Calu3 (cell line): ENCODE measurements around the gene SLC1A2. TPM values are rescaled to one million over a fixed set of nuclear protein-coding genes. Genes with fewer than 3 reads are reported as not detected.

Experiments used
- BruUV-seq: library from RNA; stranded (reverse); fragments of 400-500 nt; replicated peaks from 2 replicates; lab custom pipeline; 2021; lab: Mats Ljungman, UMichigan
- CTCF ChIA-PET: fragments of 300-600 bp; sonication (Branson Sonifier 250); formaldehyde crosslinking; loops from one replicate; lab custom pipeline; 2022; ENCODE audit warnings: antibody characterized with exemption; lab: Charles Lee
- DNase-seq: peaks from one replicate; pipeline ENCODE4 v3.0.0; 2022
- H3K27ac Mint-ChIP-seq: one replicate; pipeline ENCODE4 v1.8.0; 2022; ENCODE audit warnings: mixed read lengths; ENCODE audit not compliant: unreplicated experiment
- H3K27me3 Mint-ChIP-seq: one replicate; pipeline ENCODE4 v1.8.0; 2022; ENCODE audit warnings: mixed read lengths; ENCODE audit not compliant: unreplicated experiment
- H3K36me3 Mint-ChIP-seq: one replicate; pipeline ENCODE4 v1.8.0; 2022; ENCODE audit warnings: mild to moderate bottlenecking, moderate library complexity, mixed read lengths; ENCODE audit not compliant: insufficient read depth, unreplicated experiment
- H3K4me1 Mint-ChIP-seq: one replicate; pipeline ENCODE4 v1.8.0; 2022; ENCODE audit warnings: mild to moderate bottlenecking, low read depth, mixed read lengths; ENCODE audit not compliant: unreplicated experiment
- H3K4me3 Mint-ChIP-seq: one replicate; pipeline ENCODE4 v1.8.0; 2022; ENCODE audit warnings: mild to moderate bottlenecking, low read depth, moderate library complexity, mixed read lengths; ENCODE audit not compliant: unreplicated experiment
- H3K9me3 Mint-ChIP-seq: one replicate; pipeline ENCODE4 v1.8.0; 2022; ENCODE audit warnings: low read depth, mixed read lengths; ENCODE audit not compliant: unreplicated experiment
- CTCF ChIP-seq: fragments of 200-600 bp; IDR thresholded peaks from one replicate; pipeline ENCODE4 v1.8.0; 2022; ENCODE audit warnings: antibody characterized with exemption; ENCODE audit not compliant: unreplicated experiment
- intact Hi-C: fragments of 100-400 bp; cut with micrococcal nuclease; formaldehyde crosslinking; loops from one replicate; pipeline ENCODE4 v1.10.0; 2022; ENCODE audit not compliant: unreplicated experiment
- total RNA-seq: library from RNA; stranded (reverse); gene quantifications from 2 replicates; pipeline ENCODE4 v1.2.3, GENCODE V29; 2022

Gene SLC1A2
- total RNA-seq, 1 experiment from 2014 or later: 0.40 TPM

- Mint-ChIP-seq H3K27ac (peak overlapping the region; percentile 56), H3K4me3 (no peak overlapping the region), H3K27me3 (no peaks in the 10 kb centered on the region), H3K4me1 (peaks cover 11% of the 10 kb centered on the region), H3K9me3 (peaks cover 5% of the 10 kb centered on the region), H3K36me3 (no peaks in the 10 kb centered on the region)
- no TSS peak for BruUV-seq
- CTCF ChIA-PET: no interaction called here
- DNase-seq: peak; percentile 11
- no peak for TF ChIP-seq CTCF
- intact Hi-C loops: no loop called here
Observed at GRCh38 chr11:35304386-35304775, 115.0 kb downstream of the SLC1A2 start.

GRCh38 chr11:35303596-35304385 lies 115.6 kb downstream of the SLC1A2 start:
- CTCF ChIA-PET: no interaction called here
- peaks cover 5% of the 10 kb centered on the region for H3K9me3 Mint-ChIP-seq
- peak overlapping the region; percentile 56 for H3K27ac Mint-ChIP-seq
- no peak overlapping the region for H3K4me3 Mint-ChIP-seq
- H3K4me1 Mint-ChIP-seq: peaks cover 11% of the 10 kb centered on the region
- no peaks in the 10 kb centered on the region for H3K36me3 Mint-ChIP-seq
- H3K27me3 Mint-ChIP-seq: no peaks in the 10 kb centered on the region
- peak; percentile 9 for DNase-seq
- BruUV-seq: no TSS peak
- TF ChIP-seq CTCF: no peak
- intact Hi-C loops: no loop called here

- Mint-ChIP-seq H3K4me3 (no peak overlapping the region), H3K27ac (no peak overlapping the region), H3K36me3 (no peaks in the 10 kb centered on the region), H3K27me3 (no peaks in the 10 kb centered on the region), H3K9me3 (peaks cover 5% of the 10 kb centered on the region), H3K4me1 (peaks cover 11% of the 10 kb centered on the region)
- DNase-seq: no peak
- intact Hi-C loops: no loop called here
- no TSS peak for BruUV-seq
- CTCF ChIA-PET: interaction anchor here (1.3 kb wide), 1 partner anchor 27 kb away, joined by 3 read pairs; no protein-coding TSS in a partner anchor
- no peak for TF ChIP-seq CTCF
Observed at GRCh38 chr11:35302398-35302797, 117.0 kb downstream of the SLC1A2 start.

GRCh38 chr11:35298369-35298768 lies 121.0 kb downstream of the SLC1A2 start:
- DNase-seq: no peak
- no peak overlapping the region for H3K4me3 Mint-ChIP-seq
- BruUV-seq: no TSS peak
- TF ChIP-seq CTCF: no peak
- CTCF ChIA-PET: no interaction called here
- intact Hi-C loops: no loop called here
- H3K27ac Mint-ChIP-seq: no peak overlapping the region
- H3K36me3 Mint-ChIP-seq: no peaks in the 10 kb centered on the region
- H3K9me3 Mint-ChIP-seq: peaks cover 5% of the 10 kb centered on the region
- no peaks in the 10 kb centered on the region for H3K27me3 Mint-ChIP-seq
- peaks cover 5% of the 10 kb centered on the region for H3K4me1 Mint-ChIP-seq
